GM12801 (cell line): ENCODE results near the gene NR4A1.

Experiments used
- CTCF ChIP-seq: IDR thresholded peaks from one replicate; pipeline ENCODE4 v1.5.1; 2011; ENCODE audit warnings: control low read depth; ENCODE audit not compliant: insufficient read length; ENCODE audit errors: extremely low read depth

Gene NR4A1

GRCh38 chr12:52050758-52051541, at the start of gene NR4A1:
NR4A1 (plus strand) TSS chr12:52051442; CDS start chr12:52054329, 2,887 bp downstream.
- TF ChIP-seq CTCF = no peak

GRCh38 chr12:52003016-52003550, 48.2 kb upstream of the NR4A1 start:
- TF ChIP-seq CTCF = no peak

GRCh38 chr12:52003591-52003990, 47.7 kb upstream of the NR4A1 start:
- no peak for TF ChIP-seq CTCF

- no peak for TF ChIP-seq CTCF
These were observed 47.1 kb upstream of the NR4A1 start for GRCh38 chr12:52004042-52004648.

GRCh38 chr12:52005218-52005902, 45.9 kb upstream of the NR4A1 start:
- no peak for TF ChIP-seq CTCF

GRCh38 chr12:52005903-52006703, 45.1 kb upstream of the NR4A1 start:
- TF ChIP-seq CTCF = no peak
